ENCODE measurements around the gene DSP.

DSP gene

DNA sequence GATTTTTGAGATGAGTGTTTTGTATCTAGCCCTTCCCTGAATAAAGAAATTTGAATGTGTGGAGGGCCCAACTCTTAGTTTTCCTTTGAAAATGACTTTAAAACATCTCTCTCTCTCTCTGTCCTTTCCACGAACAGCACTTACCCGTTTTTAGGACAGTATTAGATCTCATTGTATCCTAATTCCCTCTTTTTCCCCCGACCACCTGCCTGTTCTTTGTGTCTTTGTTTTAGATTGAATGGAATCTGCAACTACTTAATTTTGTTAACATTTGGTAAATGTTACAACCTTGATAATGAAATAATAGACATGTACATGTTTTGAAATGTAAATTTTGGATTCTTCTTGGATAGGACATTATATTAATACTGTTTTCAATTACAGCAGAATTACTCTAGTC lies 3.1 kb downstream of the DSP start:
- Histone ChIP-seq H3K36me3 (ENCODE audit: insufficient read depth, low read length) (no peaks in the 10 kb centered on the region), H3K4me3 (ENCODE audit: low read length, poor library complexity, severe bottlenecking) (no peak overlapping the region), H3K27me3 (ENCODE audit: insufficient read depth, low read length, poor library complexity, severe bottlenecking) (no peaks in the 10 kb centered on the region), H2AFZ (ENCODE audit: low read length) (no peak overlapping the region), H3K9ac (ENCODE audit: low read depth, low read length, poor library complexity, severe bottlenecking) (no peak overlapping the region), H3K4me1 (ENCODE audit: insufficient read depth, low read length, poor library complexity, severe bottlenecking) (no peaks in the 10 kb centered on the region), H3K4me2 (ENCODE audit: low read depth, low read length, poor library complexity, severe bottlenecking) (no peak overlapping the region), H3K9me3 (ENCODE audit: insufficient read depth, low read depth, low read length) (no peaks in the 10 kb centered on the region), H3F3A (ENCODE audit: low read depth) (no peaks in the 10 kb centered on the region), H3K79me2 (ENCODE audit: insufficient read depth, low read length) (no peaks in the 10 kb centered on the region), H4K20me1 (ENCODE audit: insufficient read depth, low read length, poor library complexity, severe bottlenecking) (no peaks in the 10 kb centered on the region), H3K9me2 (replicated peaks; ENCODE audit: low read depth, low read length) (no peaks in the 10 kb centered on the region)
- no peak for TF ChIP-seq EZH2phosphoT487 (IDR thresholded peaks at IDR 0.05; ENCODE audit: borderline replicate concordance)
- TF ChIP-seq, protein P1, sequence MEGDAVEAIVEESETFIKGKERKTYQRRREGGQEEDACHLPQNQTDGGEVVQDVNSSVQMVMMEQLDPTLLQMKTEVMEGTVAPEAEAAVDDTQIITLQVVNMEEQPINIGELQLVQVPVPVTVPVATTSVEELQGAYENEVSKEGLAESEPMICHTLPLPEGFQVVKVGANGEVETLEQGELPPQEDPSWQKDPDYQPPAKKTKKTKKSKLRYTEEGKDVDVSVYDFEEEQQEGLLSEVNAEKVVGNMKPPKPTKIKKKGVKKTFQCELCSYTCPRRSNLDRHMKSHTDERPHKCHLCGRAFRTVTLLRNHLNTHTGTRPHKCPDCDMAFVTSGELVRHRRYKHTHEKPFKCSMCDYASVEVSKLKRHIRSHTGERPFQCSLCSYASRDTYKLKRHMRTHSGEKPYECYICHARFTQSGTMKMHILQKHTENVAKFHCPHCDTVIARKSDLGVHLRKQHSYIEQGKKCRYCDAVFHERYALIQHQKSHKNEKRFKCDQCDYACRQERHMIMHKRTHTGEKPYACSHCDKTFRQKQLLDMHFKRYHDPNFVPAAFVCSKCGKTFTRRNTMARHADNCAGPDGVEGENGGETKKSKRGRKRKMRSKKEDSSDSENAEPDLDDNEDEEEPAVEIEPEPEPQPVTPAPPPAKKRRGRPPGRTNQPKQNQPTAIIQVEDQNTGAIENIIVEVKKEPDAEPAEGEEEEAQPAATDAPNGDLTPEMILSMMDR (conservative IDR thresholded peaks at IDR 0.05; ENCODE audit: low read length), result no peak

DNA sequence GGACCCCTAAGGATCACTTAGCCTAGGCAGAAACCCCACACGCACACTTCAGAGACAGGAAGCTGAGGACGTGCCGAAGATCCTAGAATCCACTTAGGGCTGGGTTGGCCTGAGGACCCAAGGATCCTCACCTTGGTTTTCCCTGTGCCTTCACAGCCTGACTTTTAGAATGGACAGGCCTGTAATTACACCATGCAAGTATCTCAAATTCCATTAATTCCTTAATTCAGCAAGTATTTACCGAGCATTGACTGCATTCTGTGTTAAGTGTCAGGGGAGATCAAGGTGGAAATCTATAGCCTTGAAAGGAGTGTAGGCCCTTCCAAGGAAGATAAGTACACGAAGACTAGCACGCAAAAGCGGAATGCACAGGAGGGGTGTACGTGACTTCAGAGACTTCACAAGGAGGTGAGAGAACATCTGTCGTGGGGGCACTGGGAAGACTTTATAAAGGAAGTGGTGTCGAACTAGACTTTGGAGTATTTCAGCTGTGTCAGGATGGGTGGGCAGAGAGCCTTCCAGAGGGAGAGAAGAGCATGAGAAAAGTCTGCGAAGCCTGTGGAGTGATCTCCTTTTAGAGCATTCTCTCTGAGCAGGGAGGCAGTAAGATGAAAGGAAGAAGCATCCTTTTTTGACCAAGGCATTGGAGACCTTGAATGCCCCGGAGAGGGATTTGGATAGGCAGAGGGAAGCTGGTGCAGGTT lies 4.0 kb downstream of the DSP start:
- Histone ChIP-seq H3K9me3 (ENCODE audit: insufficient read depth, low read depth, low read length) (no peaks in the 10 kb centered on the region), H3K9me2 (replicated peaks; ENCODE audit: low read depth, low read length) (no peaks in the 10 kb centered on the region), H3K79me2 (ENCODE audit: insufficient read depth, low read length) (no peaks in the 10 kb centered on the region), H3K27me3 (ENCODE audit: insufficient read depth, low read length, poor library complexity, severe bottlenecking) (no peaks in the 10 kb centered on the region), H3K4me2 (ENCODE audit: low read depth, low read length, poor library complexity, severe bottlenecking) (no peak overlapping the region), H3F3A (ENCODE audit: low read depth) (no peaks in the 10 kb centered on the region), H3K9ac (ENCODE audit: low read depth, low read length, poor library complexity, severe bottlenecking) (no peak overlapping the region), H4K20me1 (ENCODE audit: insufficient read depth, low read length, poor library complexity, severe bottlenecking) (no peaks in the 10 kb centered on the region), H3K4me3 (ENCODE audit: low read length, poor library complexity, severe bottlenecking) (no peak overlapping the region), H3K36me3 (ENCODE audit: insufficient read depth, low read length) (no peaks in the 10 kb centered on the region), H3K4me1 (ENCODE audit: insufficient read depth, low read length, poor library complexity, severe bottlenecking) (no peaks in the 10 kb centered on the region), H2AFZ (ENCODE audit: low read length) (no peak overlapping the region)
- TF ChIP-seq EZH2phosphoT487 (IDR thresholded peaks at IDR 0.05; ENCODE audit: borderline replicate concordance), result no peak
- TF ChIP-seq, protein P1 (conservative IDR thresholded peaks at IDR 0.05; ENCODE audit: low read length), result no peak

DNA sequence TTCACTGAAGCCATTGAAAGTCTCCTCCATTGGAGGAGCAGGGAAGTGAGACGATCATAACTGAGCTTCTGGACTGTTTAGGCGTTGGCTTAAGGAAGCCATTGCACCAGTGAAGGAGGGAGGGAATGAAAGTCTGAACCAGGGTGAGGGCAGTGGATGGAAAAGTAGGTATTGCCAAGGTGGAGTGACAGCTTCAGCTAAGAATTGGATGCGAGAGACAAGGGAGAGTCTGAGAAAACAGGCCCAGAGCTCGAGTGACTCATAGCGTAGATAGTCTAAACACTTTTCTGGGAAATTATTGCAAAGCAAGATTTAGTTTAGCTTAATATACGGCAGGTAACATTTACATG lies 4.5 kb downstream of the DSP start:
- Histone ChIP-seq H3F3A (ENCODE audit: low read depth) (no peaks in the 10 kb centered on the region), H2AFZ (ENCODE audit: low read length) (no peak overlapping the region), H3K9ac (ENCODE audit: low read depth, low read length, poor library complexity, severe bottlenecking) (no peak overlapping the region), H3K4me1 (ENCODE audit: insufficient read depth, low read length, poor library complexity, severe bottlenecking) (no peaks in the 10 kb centered on the region), H3K9me3 (ENCODE audit: insufficient read depth, low read depth, low read length) (no peaks in the 10 kb centered on the region), H3K79me2 (ENCODE audit: insufficient read depth, low read length) (no peaks in the 10 kb centered on the region), H3K36me3 (ENCODE audit: insufficient read depth, low read length) (no peaks in the 10 kb centered on the region), H3K4me3 (ENCODE audit: low read length, poor library complexity, severe bottlenecking) (no peak overlapping the region), H4K20me1 (ENCODE audit: insufficient read depth, low read length, poor library complexity, severe bottlenecking) (no peaks in the 10 kb centered on the region), H3K9me2 (replicated peaks; ENCODE audit: low read depth, low read length) (no peaks in the 10 kb centered on the region), H3K27me3 (ENCODE audit: insufficient read depth, low read length, poor library complexity, severe bottlenecking) (no peaks in the 10 kb centered on the region), H3K4me2 (ENCODE audit: low read depth, low read length, poor library complexity, severe bottlenecking) (no peak overlapping the region)
- TF ChIP-seq, protein P1 (conservative IDR thresholded peaks at IDR 0.05; ENCODE audit: low read length), result no peak
- TF ChIP-seq EZH2phosphoT487 (IDR thresholded peaks at IDR 0.05; ENCODE audit: borderline replicate concordance), result no peak

All from Loucy (cell line).